GM12878 (cell line): Measurements from ENCODE around the gene PARS2. TPM values are rescaled to one million over a fixed set of nuclear protein-coding genes. Genes with fewer than 3 reads are reported as not detected.

Experiments used
- ATAC-seq: fragments of 200-7000 bp; cut with Tn5 transposase; 3 replicates; pipeline ENCODE4 v1.9.1; 2020; ENCODE audit warnings: mild to moderate bottlenecking, moderate library complexity
- BruUV-seq: library from RNA; stranded (reverse); fragments of 400-500 nt; replicated peaks from 2 replicates; lab custom pipeline; 2021; lab: Mats Ljungman, UMichigan
- CTCF ChIA-PET: fragments of 300-600 bp; sonication (Branson Sonifier 250); formaldehyde crosslinking; extraction: SDS; loops from one replicate; lab custom pipeline; 2021; ENCODE audit warnings: inconsistent platforms; lab: Yijun Ruan, JAX
- POLR2A ChIA-PET: fragments of 350-600 bp; formaldehyde crosslinking; extraction: SDS; loops from one replicate; lab custom pipeline; 2021; ENCODE audit warnings: inconsistent platforms; lab: Charles Lee
- RAD21 ChIA-PET: fragments of 300-600 bp; sonication (Branson Sonifier 250); formaldehyde crosslinking; loops from one replicate; lab custom pipeline; 2023; ENCODE audit warnings: antibody characterized with exemption; ENCODE audit not compliant: unreplicated experiment; lab: Charles Lee
- SMC1A ChIA-PET: fragments of 300-600 bp; sonication (Branson Sonifier 250); formaldehyde crosslinking; loops from one replicate; lab custom pipeline; 2023; ENCODE audit not compliant: unreplicated experiment, uncharacterized antibody; lab: Charles Lee
- DNase-seq: peaks from one replicate; pipeline ENCODE4 v3.0.0-alpha.2; 2011; ENCODE audit warnings: low read depth, low spot score
- FAIRE-seq: peaks from 3 replicates; lab custom pipeline; 2011; peaks lifted over from hg19 to GRCh38; lab: Jason Lieb, UNC
- H2AFZ ChIP-seq: 2 replicates; pipeline ENCODE4 v1.6.0; 2011; ENCODE audit warnings: low read depth, low read length, control low read depth; ENCODE audit not compliant: control insufficient read depth
- H3K27ac ChIP-seq: 2 replicates; pipeline ENCODE4 v1.5.1; 2011; ENCODE audit warnings: control low read depth; ENCODE audit not compliant: control insufficient read depth, insufficient read depth
- H3K27me3 ChIP-seq, 2 experiments: replicated peaks in 1 of 2; 2 replicates each; pipeline versions ENCODE4 v1.6.0 to v1.6.1; 2011; ENCODE audit warnings: low read length in 1 of 2; ENCODE audit not compliant: control insufficient read depth in 2 of 2, insufficient read depth in 2 of 2
- H3K36me3 ChIP-seq, 2 experiments: 2 replicates each; pipeline ENCODE4 v1.5.1; 2011; ENCODE audit warnings: low read length in 1 of 2; ENCODE audit not compliant: control insufficient read depth in 2 of 2, insufficient read depth in 2 of 2
- H3K4me1 ChIP-seq: 2 replicates; pipeline ENCODE4 v1.6.1; 2011; ENCODE audit warnings: mild to moderate bottlenecking, low read length, moderate library complexity, mixed read lengths; ENCODE audit not compliant: control insufficient read depth, insufficient read depth
- H3K4me2 ChIP-seq: 2 replicates; pipeline ENCODE4 v1.6.0; 2011; ENCODE audit warnings: control low read depth; ENCODE audit not compliant: control insufficient read depth, insufficient read depth
- H3K4me3 ChIP-seq: fragments of 200-600 bp; sonication (generic); 2 replicates; pipeline ENCODE4 v1.5.1; 2016
- H3K79me2 ChIP-seq: 2 replicates; pipeline ENCODE4 v1.6.0; 2011; ENCODE audit warnings: low read length; ENCODE audit not compliant: control insufficient read depth, insufficient read depth
- H3K9ac ChIP-seq: 2 replicates; pipeline ENCODE4 v1.8.0; 2011; ENCODE audit warnings: low read length, control low read depth, mixed read lengths; ENCODE audit not compliant: control insufficient read depth, insufficient read depth
- H3K9me3 ChIP-seq: replicated peaks from 3 replicates; pipeline ENCODE4 v1.5.1; 2011; ENCODE audit warnings: mild to moderate bottlenecking, low read length; ENCODE audit not compliant: control insufficient read depth, insufficient read depth
- H4K20me1 ChIP-seq: 2 replicates; pipeline ENCODE4 v1.6.0; 2011; ENCODE audit not compliant: control insufficient read depth, insufficient read depth
- CBX3 ChIP-seq: fragments of 200-600 bp; sonication (generic); IDR thresholded peaks from 2 replicates; pipeline ENCODE4 v1.6.1; 2016; ENCODE audit warnings: low read depth, borderline replicate concordance
- PBX3 ChIP-seq: IDR thresholded peaks from 2 replicates; pipeline ENCODE4 v1.6.1; 2011; ENCODE audit warnings: mild to moderate bottlenecking, low read depth, low read length, moderate library complexity; ENCODE audit not compliant: insufficient replicate concordance
- RAD51 ChIP-seq: fragments of 450-650 bp; IDR thresholded peaks from 2 replicates; pipeline ENCODE4 v1.6.1; 2016; ENCODE audit warnings: moderate library complexity, mild to moderate bottlenecking, inconsistent platforms
- RELA ChIP-seq: fragments of 450-650 bp; IDR thresholded peaks from 2 replicates; pipeline ENCODE4 v1.8.0; 2014; ENCODE audit warnings: borderline replicate concordance; ENCODE audit not compliant: partially characterized antibody
- SMAD1 ChIP-seq: fragments of 450-650 bp; IDR thresholded peaks from 2 replicates; pipeline ENCODE4 v1.6.1; 2018; ENCODE audit warnings: mild to moderate bottlenecking, low read depth; ENCODE audit not compliant: partially characterized antibody
- ZBED1 ChIP-seq: IDR thresholded peaks from 2 replicates; pipeline ENCODE4 v1.6.1; 2016; ENCODE audit warnings: borderline replicate concordance
- ZNF687 ChIP-seq: fragments of 450-650 bp; IDR thresholded peaks from 2 replicates; pipeline ENCODE4 v1.6.1; 2017; ENCODE audit warnings: mild to moderate bottlenecking, moderate library complexity
- WGBS: methylation state at CpG from one replicate; pipeline ENCODE4 v1.1.6; 2016; ENCODE audit warnings: low lambda C conversion rate; ENCODE audit not compliant: insufficient replicate concordance, insufficient coverage; ENCODE audit errors: missing lambda C conversion rate; 5-methylcytosine and 5-hydroxymethylcytosine counted together
- in situ Hi-C: fragments of 300-500 bp; cut with MboI; formaldehyde crosslinking; loops from 9 replicates; pipeline ENCODE4 v1.14.3; 2018; ENCODE audit warnings: mixed read lengths
- intact Hi-C: fragments of 100-400 bp; cut with micrococcal nuclease; formaldehyde crosslinking; loops from one replicate; pipeline ENCODE4 v1.14.2; 2022; ENCODE audit not compliant: unreplicated experiment
- polyA plus RNA-seq, 11 experiments: library from polyadenylated mRNA; depleted of rRNA in 4 of 11; unstranded in 6 of 11; stranded (reverse) in 5 of 11; fragments of >200 nt; fragmentation: Nextera tagmentation in 4 of 11; fragmentation: Illumina TruSeq in 1 of 11; extraction: Ambion mirVana in 4 of 11; extraction: Trizol in 1 of 11; gene quantifications; 1 replicate in 1 of 11; 2 replicates in 10 of 11; pipeline versions ENCODE4 v1.2.1 to v1.2.3, GENCODE V29; 2011 to 2016; ENCODE audit warnings: inconsistent platforms in 2 of 11, missing spikeins in 2 of 11, low read depth in 1 of 11
- total RNA-seq, 4 experiments: library from RNA; depleted of rRNA in 3 of 4; stranded (reverse); fragments of >200 nt in 3 of 4; fragmentation: Illumina TruSeq in 1 of 4; extraction: Trizol in 1 of 4; gene quantifications; 2 replicates each; pipeline versions ENCODE4 v1.2.1 to v1.2.3, GENCODE V29; 2013 to 2021
- TF ChIP-seq, protein P1 (sequence below): IDR thresholded peaks from 2 replicates; pipeline ENCODE4 v1.6.1; 2011; ENCODE audit warnings: low read depth, low read length, improper control_type of control experiment, borderline replicate concordance

The PARS2 gene
- total and polyA plus RNA-seq, 10 of the 15 experiments (the other 5 are each of a cell fraction or from before 2014, with no cell fraction given), result 3.7 to 12.2 (median 5.9) TPM

DNA sequence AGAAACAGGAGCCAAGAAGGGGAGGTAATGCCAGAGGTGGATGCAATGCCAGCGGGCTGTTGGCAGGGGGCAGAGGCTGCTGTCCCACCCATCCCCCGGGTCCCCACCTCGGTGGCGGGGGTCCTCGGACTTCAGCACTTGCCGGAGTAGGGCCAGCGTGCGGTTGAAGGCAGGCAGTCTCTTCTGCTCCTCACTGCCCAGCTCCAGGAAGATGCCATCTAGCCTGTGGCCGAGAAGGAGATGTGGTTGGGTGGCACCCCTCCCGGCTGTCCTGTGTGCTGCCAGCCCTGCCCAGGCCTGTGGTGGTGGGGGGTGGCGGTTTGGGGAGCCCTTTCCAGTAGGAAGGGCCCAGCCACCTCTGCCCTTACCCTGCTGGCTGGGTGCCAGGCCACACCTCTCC lies 23.3 kb upstream of the PARS2 start:
- H3K36me3 ChIP-seq, result no peaks in the 10 kb centered on the region
- no TSS peak for BruUV-seq
- POLR2A ChIA-PET, result no interaction called here

More for the DNA sequence above, 23.3 kb upstream of the PARS2 start:
- no peak overlapping the region for H3K4me2 ChIP-seq
- H2AFZ ChIP-seq, result no peak overlapping the region
- RAD21 ChIA-PET, result no interaction called here
- H3K4me3 ChIP-seq, result no peak overlapping the region
- DNase-seq (no peak), ATAC-seq (no peak), FAIRE-seq (no peak)
- intact Hi-C loops (no loop called here), in situ Hi-C loops (no loop called here)
- TF ChIP-seq CBX3 (no peak), RELA (no peak), ZNF687 (no peak), SMAD1 (no peak), RAD51 (no peak), PBX3 (no peak), ZBED1 (no peak)
- TF ChIP-seq, protein P1, sequence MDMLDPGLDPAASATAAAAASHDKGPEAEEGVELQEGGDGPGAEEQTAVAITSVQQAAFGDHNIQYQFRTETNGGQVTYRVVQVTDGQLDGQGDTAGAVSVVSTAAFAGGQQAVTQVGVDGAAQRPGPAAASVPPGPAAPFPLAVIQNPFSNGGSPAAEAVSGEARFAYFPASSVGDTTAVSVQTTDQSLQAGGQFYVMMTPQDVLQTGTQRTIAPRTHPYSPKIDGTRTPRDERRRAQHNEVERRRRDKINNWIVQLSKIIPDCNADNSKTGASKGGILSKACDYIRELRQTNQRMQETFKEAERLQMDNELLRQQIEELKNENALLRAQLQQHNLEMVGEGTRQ, result no peak
- WGBS, result 78% methylated on average over 10 of the region's 11 CpGs
- H3K79me2 ChIP-seq, result no peaks in the 10 kb centered on the region
- no peaks in the 10 kb centered on the region for H3K27me3 ChIP-seq
- H3K9ac ChIP-seq, result no peak overlapping the region
- H3K9me3 ChIP-seq, result peaks cover 2% of the 10 kb centered on the region; the same call in 2 of the 3 replicates
- no peaks in the 10 kb centered on the region for H3K4me1 ChIP-seq
- no peak overlapping the region for H3K27ac ChIP-seq
- no peaks in the 10 kb centered on the region for H4K20me1 ChIP-seq
- SMC1A ChIA-PET, result no interaction called here
- CTCF ChIA-PET, result no interaction called here
